Activated CD4-positive, alpha-beta T cell treated with anti-CD3 and anti-CD28 coated beads, Interleukin-2, amount 50 U/mL, for 48 hours (primary cell): ENCODE data around the gene SYNDIG1L.
"Not testable (repeated sequence)": the region's sequence is repeated elsewhere in the genome, so short reads cannot be mapped to it uniquely, and the experiment has no call there.

Experiments
- DNase-seq, 2 experiments: peaks; one replicate each; pipeline ENCODE4 v3.0.0-alpha.2; 2020

The SYNDIG1L gene

DNA sequence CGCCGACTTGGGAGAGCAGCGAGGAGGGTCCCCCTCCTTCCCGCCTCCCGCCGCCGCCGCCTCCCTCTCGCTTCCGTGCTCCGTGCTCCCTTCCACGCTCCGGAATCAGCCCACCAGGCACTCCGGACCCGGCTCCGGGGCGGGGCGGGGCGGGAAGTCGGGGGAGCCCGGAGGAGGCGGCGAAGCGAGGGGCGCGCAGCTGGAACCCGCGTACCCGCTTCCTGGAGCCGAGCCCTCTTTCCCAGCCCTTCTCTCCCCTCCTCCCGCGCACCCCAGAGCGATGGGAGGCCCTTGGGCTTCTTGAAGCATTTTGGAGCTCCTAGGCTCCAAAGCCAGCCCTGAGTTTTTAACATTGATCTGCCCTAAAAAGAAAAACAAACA, at the start of gene SYNDIG1L:
Gene SYNDIG1L, minus strand, starts transcription at position 9 of the 381 bp plus-strand sequence. CDS start 16,466 bp downstream, outside the sequence.
- no peak for DNase-seq

DNA sequence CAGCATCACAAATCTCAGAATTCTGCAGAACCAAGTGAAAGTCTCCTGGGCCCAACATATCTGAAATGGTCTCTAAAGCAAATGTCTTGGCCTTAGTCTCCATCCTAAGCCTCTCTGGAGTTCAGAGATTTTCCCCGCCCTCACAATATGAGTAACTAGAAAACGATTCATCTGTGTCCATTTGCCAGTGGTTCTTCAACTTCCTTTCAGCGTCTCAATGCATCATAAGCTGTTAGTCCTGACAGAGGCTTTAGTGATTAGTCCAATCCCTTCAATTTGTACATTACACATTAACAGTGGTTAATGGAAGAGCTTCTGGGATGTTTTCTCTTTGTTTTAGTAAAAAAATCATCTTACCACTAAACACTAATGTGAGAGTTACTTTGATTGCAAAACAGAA, 49.7 kb upstream of the SYNDIG1L start:
- no peak for DNase-seq

DNA sequence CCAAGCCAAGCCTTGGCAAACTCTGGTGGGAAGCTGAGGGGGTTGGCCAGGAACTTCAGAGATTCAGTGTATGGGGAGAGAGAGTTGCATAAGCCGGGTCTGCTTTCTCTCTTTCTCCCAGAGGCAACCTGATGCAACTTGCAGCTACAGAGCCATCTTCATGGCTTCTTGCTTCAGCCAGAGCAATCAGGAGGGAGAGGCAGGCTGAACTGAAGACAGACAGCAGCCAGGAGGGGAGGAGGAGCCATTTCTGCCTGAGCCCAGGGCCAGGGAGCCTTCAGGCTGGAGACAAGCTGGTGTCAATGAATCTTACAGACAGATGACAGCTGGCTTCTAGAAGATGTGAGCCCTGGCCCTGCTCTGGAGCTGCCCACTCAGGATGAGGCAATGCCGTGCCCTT, 48.4 kb upstream of the SYNDIG1L start:
- DNase-seq = no peak

DNA sequence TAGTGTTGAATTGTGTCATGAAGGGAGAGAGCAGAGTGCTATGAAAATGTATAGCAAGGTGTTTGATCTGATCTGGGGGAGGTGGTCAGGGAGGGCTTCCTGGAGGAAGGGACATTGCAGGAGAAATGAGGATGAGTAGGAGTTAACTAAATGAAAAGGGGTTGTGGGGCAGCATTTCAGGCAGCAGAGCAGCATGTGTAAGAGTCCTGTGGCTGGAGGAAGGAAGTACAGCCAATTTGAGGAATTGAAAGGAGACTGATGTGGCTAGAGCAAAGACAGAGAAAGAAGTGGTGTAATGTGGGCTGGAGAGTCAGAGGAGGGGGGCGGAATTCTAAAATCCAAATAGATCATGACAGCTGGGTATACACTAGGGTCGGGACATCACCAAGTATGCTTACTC, 46.6 kb upstream of the SYNDIG1L start:
- no peak for DNase-seq

DNA sequence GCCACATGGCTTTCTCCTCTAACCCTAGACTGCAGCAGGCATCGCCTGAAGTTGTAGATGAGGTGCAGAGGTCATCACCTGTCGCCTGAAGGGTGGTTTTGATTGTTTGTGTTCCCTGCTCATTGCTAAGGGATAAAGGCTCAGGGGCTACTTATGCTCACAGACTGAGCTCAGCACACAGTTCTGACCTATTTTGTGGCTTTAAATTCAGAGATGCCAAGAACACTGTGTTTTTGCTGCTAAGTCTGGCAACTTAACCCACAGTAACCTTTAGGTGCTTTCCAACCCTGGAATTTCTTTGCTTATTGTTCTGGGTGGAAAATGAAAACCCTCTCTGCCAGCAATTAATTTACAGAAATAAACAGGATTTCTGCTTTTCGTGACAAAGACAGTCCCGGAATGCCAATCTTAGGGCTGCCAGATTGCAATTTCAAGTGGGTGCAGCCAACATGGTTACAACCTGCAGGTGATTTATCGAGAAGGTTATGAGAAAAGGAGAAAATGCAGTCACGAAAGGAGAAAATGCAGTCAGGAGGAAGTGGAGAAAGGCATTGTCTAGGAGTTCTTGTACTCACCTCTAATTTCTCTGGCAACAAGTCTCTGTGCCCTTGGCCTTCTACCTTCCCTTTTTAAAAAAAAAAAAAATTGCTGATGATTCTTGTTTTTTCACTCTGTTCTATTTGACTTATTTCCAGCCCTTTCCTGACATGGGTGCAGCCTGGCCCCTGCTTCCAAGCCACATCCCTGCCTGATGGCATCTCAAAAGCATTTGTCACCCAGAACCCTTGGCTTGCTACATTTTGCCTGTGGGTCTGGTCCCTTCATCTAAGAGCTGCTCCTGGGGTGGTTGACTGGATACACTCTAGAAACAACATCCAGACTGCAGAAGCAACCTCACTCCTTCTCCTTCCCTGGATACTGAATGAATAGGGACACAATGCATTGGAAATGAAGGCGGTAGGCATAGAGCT, 43.8 kb upstream of the SYNDIG1L start:
- DNase-seq = no peak

DNA sequence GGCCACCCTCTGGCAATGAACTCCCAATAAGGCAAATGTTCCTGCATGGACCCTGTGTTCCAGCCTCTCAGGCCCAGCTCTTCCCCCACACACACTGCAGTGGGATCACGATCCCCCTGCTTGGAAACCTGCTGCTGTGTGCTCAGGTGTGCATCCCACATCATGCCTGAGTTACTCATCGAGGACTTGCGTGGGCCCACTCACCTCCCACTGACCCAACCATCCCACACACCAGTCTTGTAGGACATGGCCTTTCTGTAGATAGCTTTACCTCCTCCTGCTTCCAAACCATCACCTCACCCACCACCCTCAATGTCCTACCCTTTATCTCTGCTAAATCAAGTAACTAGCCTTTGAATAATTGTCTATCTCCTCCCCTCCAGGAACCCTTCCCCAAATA, 42.5 kb upstream of the SYNDIG1L start:
- no peak for DNase-seq

- DNase-seq = no peak
These were observed 39.3 kb upstream of the SYNDIG1L start for GRCh38 chr14:74465335-74465734.

- no peak for DNase-seq
These were observed 38.8 kb upstream of the SYNDIG1L start for GRCh38 chr14:74464785-74465184.

DNA sequence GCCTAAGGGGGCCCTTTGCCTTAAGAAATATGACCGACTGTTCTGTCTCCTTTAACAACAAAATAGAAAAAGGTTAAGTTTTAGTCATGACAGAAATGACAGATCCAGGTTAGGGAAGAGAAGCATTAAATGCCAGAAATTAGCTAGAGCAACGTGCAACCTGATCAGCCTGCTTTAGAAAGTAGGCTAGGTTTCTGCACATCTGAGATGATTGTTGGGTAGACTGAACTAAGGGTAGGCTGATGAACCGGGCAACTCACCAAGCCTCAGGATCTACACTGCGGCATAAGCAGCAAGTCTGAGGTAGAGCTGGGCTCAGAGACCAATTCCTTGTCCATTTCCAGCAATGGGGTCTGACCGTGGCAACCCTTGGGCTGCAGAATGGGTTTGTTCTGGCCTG, 37.7 kb upstream of the SYNDIG1L start:
- DNase-seq = no peak

DNA sequence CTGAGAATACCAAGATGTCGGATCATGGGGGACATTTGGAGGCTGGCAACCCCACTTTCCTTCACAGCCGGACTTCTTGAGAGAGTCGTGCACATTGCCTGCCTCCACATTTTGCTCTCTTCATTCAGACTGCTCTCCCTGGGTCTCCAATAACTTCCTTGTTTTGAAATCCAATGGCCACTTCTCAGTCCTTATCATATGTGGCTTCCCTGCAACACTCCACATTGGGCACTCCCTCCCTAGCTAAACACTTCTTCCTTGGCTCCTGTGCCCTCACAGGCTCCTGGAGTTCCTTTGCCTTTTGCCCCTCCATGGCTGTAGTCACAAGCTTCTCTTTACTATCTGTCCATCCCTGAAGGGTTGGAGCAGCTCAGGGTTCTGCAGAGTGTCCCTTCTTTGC, 37.0 kb upstream of the SYNDIG1L start:
- no peak for DNase-seq

GRCh38 chr14:74459976-74460375, 34.0 kb upstream of the SYNDIG1L start:
- no peak for DNase-seq

- peak; percentile 42 to 53 for DNase-seq
These were observed 33.4 kb upstream of the SYNDIG1L start for GRCh38 chr14:74459289-74459946.

DNA sequence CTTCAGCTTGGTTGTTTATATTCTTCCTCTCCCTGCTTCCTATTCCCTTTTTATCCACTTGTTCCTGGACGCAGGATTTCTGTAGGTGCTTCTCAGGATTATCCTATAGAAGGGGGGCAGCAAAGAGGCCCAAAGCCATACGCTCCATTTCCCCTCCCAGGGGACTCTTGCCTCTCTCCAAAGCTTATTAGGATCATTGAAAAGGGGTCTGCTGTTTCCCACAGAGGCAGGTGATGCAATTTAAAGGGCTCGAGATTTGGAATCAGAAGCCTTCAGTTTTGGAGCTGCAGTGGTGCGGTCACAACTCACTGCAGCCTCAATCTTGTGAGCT, 31.5 kb upstream of the SYNDIG1L start:
- DNase-seq = no peak

GRCh38 chr14:74456684-74457564, 30.9 kb upstream of the SYNDIG1L start:
- DNase-seq = no peak

DNA sequence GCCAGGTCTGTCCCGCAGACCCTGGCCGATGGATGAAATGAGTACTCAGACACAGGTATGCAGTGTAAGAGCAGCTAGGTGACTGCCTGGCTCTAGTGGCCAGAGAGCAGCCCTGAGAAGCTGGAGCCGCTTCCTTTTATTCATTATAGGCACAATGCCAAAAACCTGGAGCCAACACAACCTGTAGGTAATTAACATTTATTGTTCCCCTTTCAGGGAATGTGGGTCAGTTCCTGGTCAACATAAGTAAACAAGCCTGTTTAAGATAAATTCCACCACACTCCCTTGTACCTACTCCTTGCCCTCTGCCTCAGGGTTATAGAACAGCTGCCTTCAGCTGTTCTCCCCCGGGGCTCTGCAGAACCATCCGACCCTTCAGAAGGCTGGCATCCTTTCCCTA, 28.4 kb upstream of the SYNDIG1L start:
- DNase-seq = not testable (repeated sequence)

DNA sequence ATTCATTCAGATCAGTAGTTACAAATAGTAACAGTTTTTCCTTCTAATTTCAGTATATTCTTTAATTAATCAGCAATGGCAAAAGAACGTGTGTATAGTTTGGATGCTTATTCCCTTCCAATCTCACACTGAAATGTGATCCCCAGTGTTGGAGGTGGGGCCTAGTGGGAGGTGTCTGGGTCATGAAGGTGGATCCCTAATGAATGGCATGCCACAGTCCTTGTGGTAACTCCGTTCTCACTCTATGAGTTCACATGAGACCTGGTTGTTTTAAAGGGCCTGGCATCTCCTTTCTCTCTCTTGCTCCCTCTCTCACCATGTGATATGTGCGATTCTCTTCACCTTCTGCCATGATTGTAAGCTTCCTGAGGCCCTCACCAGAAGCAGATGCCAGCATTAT, 18.9 kb upstream of the SYNDIG1L start:
- no peak for DNase-seq

DNA sequence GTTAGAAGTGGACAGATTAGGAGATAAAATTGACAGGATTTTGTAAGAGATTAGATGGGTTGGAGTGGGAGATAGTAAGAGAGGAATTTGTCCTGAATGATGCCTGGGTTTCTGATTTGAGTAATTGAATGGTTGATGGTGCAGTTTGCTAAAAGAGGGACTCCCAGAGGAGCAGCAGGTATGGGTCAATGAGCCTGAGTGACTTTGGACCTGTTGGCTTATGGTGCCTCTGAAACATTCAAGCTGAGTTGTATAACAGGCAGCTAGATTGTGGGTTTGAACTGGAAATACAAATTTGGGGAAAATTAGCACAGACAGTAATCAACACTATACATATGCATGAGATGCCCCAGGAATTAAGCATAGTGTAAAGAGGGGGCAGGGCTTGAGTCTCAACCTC, 16.7 kb upstream of the SYNDIG1L start:
- no peak for DNase-seq

- DNase-seq = no peak
These were observed 15.1 kb upstream of the SYNDIG1L start for GRCh38 chr14:74441113-74441512.

DNA sequence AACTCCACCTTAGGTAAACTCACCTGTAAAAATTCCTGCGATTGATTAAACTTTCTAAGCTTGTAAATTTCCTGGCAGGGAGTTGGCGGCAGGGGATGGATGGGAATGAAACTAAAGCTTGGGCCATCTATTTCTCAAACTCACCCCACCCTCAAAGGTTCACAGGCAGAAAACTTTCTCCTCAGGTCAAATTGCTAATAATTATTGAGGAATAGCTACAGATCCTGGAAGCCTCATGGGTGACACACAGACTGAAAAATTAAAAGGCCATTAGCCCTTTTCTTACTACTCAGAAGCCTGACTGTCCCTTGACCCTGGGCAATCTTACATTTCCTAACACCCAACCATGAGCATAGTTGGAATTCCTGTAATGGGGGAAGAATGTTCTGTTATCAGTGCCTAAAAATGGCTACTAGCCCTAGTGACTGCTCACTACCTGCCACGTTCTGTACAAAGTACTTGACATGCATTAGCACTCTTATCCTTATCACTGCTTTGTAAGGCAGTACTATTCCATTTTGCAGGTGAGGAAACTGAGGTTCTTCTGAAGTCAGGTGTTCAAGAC, 12.4 kb upstream of the SYNDIG1L start:
- no peak for DNase-seq

- DNase-seq = no peak
These were observed 11.6 kb upstream of the SYNDIG1L start for GRCh38 chr14:74437496-74438053.

DNA sequence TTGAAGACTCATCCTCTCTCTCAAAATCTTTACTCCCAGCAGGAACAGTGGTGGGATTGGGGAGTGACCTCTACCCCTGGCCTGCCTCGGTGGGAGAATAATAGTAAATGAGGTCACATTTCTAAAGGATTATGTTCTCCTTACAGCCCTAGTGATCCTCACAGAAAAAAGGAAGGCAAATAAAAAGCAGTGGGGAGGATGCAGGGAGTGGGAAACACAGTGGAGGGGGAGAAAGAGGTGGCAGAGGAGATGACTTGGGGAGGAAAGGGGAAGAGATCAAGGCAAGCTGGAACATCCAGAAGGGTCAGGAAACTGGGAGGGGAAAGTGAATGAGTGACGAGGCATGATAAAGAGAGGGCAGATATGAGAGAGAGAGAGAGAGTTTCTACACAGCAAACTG, 8.3 kb upstream of the SYNDIG1L start:
- DNase-seq = no peak

DNA sequence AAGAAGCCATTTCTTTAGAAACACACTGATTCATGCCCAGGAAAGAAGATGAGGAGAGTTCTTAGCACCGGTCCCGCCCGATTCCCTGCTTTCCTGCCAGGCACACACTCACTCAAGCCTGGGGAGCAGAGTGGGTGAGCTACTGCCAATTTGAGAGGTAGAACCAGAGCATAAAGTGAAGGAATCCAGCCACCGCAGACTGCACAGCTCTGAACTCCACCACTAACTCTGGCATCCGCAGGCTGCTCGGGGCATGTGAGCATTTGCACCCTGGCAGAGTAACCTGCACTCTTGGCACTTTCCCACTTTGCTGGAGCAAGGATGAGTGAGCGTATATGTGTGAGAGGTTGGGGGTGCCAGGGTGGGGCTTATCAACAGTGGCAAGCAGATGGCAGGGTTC, 4.0 kb upstream of the SYNDIG1L start:
- DNase-seq = no peak

DNA sequence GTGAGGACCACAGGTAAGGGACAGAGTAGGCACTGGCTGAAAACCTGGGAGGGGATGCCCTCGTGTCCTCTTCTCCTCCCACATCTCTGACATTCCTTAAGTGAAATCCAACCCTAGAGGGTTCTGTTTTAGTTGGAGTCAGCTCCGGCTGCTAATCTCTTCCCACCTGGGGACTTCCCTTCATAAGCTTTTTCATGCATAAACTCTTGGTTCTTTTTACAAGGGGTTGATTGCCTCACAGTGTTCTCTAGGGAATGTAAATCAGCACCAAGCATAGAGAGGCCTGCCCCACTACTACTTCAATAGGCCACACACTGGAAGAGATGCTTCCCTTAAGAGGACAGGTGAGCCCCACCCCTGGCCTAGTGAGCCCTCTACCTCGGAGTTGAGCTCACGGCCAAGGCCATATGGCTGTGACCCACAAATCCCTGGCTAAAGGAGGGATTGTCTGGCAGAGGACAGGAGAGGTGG, 3.2 kb upstream of the SYNDIG1L start:
- no peak for DNase-seq
